WTC11 (cell line): ENCODE results near the gene CAV1. TPM values are rescaled to one million over a fixed set of nuclear protein-coding genes. Genes with fewer than 3 reads are reported as not detected.

Source experiments
- ATAC-seq: fragments of 200-7000 bp; cut with Tn5 transposase; 2 replicates; pipeline ENCODE4 v1.10.0; 2021; ENCODE audit warnings: mild to moderate bottlenecking, moderate library complexity
- CTCF ChIA-PET: fragments of 300-600 bp; sonication (Branson Sonifier 250); formaldehyde crosslinking; loops from one replicate; lab custom pipeline; 2021; ENCODE audit warnings: antibody characterized with exemption; lab: Charles Lee
- POLR2A ChIA-PET: fragments of 350-600 bp; sonication (Branson Sonifier 250); formaldehyde crosslinking; loops from one replicate; lab custom pipeline; 2021; ENCODE audit warnings: antibody characterized with exemption; lab: Charles Lee
- DNase-seq: peaks from one replicate; pipeline ENCODE4 v3.0.0; 2021; ENCODE audit warnings: low spot score
- H3K27ac Mint-ChIP-seq: 2 replicates; pipeline ENCODE4 v1.8.0; 2021; ENCODE audit warnings: mixed read lengths
- H3K27me3 Mint-ChIP-seq: 2 replicates; pipeline ENCODE4 v1.8.0; 2021; ENCODE audit warnings: low read depth, mild to moderate bottlenecking, moderate library complexity, mixed read lengths
- H3K36me3 Mint-ChIP-seq: 2 replicates; pipeline ENCODE4 v1.8.0; 2021; ENCODE audit warnings: mixed read lengths
- H3K4me1 Mint-ChIP-seq: 2 replicates; pipeline ENCODE4 v1.8.0; 2022; ENCODE audit warnings: mixed read lengths
- H3K4me3 Mint-ChIP-seq: 2 replicates; pipeline ENCODE4 v1.8.0; 2021; ENCODE audit warnings: mild to moderate bottlenecking, moderate library complexity, mixed read lengths
- H3K9me3 Mint-ChIP-seq: 2 replicates; pipeline ENCODE4 v1.8.0; 2021; ENCODE audit warnings: mixed read lengths
- ATF2 ChIP-seq: sonication (generic); formaldehyde crosslinking; IDR thresholded peaks from 2 replicates; pipeline ENCODE4 v1.8.1; 2022; ENCODE audit warnings: low read depth, missing genetic modification reagents, borderline replicate concordance
- E2F4 ChIP-seq: sonication (generic); formaldehyde crosslinking; IDR thresholded peaks from 2 replicates; pipeline ENCODE4 v1.8.1; 2022; ENCODE audit warnings: low read depth, mild to moderate bottlenecking, moderate library complexity, missing genetic modification reagents, borderline replicate concordance
- FOXP1 ChIP-seq: sonication (generic); formaldehyde crosslinking; IDR thresholded peaks from 2 replicates; pipeline ENCODE4 v1.8.0; 2022; ENCODE audit warnings: missing genetic modification reagents, mild to moderate bottlenecking, moderate library complexity, borderline replicate concordance
- MLX ChIP-seq: sonication (generic); formaldehyde crosslinking; IDR thresholded peaks from 2 replicates; pipeline ENCODE4 v1.8.1; 2023; ENCODE audit warnings: mild to moderate bottlenecking, missing genetic modification reagents, moderate library complexity
- MYBL2 ChIP-seq: sonication (generic); formaldehyde crosslinking; IDR thresholded peaks from 2 replicates; pipeline ENCODE4 v1.8.1; 2023; ENCODE audit warnings: mild to moderate bottlenecking, moderate library complexity, missing genetic modification reagents
- NFATC4 ChIP-seq: fragments of 250-450 bp; sonication (Bioruptor Pico); IDR thresholded peaks from 2 replicates; pipeline ENCODE4 v1.9.0; 2021; ENCODE audit warnings: mild to moderate bottlenecking
- NFE2L1 ChIP-seq: sonication (generic); formaldehyde crosslinking; IDR thresholded peaks from 2 replicates; pipeline ENCODE4 v1.8.1; 2023; ENCODE audit warnings: missing genetic modification reagents
- NFYB ChIP-seq: sonication (generic); formaldehyde crosslinking; conservative IDR thresholded peaks from 2 replicates; pipeline ENCODE4 v1.8.0; 2022; ENCODE audit warnings: low read depth, missing genetic modification reagents
- OVOL2 ChIP-seq: fragments of 250-450 bp; sonication (Bioruptor Pico); IDR thresholded peaks from 2 replicates; pipeline ENCODE4 v1.9.0; 2021; ENCODE audit warnings: mild to moderate bottlenecking, borderline replicate concordance
- SOX15 ChIP-seq: fragments of 250-450 bp; sonication (Bioruptor Pico); IDR thresholded peaks from 2 replicates; pipeline ENCODE4 v1.9.0; 2021; ENCODE audit warnings: mild to moderate bottlenecking
- TCF7 ChIP-seq: sonication (generic); formaldehyde crosslinking; IDR thresholded peaks from 2 replicates; pipeline ENCODE4 v1.8.0; 2022; ENCODE audit warnings: mild to moderate bottlenecking, low read depth, missing genetic modification reagents, moderate library complexity
- TEAD1 ChIP-seq: sonication (generic); formaldehyde crosslinking; IDR thresholded peaks from 2 replicates; pipeline ENCODE4 v1.8.0; 2022; ENCODE audit warnings: mild to moderate bottlenecking, missing genetic modification reagents
- ZNF396 ChIP-seq: fragments of 250-450 bp; sonication (Bioruptor Pico); IDR thresholded peaks from 2 replicates; pipeline ENCODE4 v1.8.0; 2021; ENCODE audit warnings: mild to moderate bottlenecking, moderate library complexity, borderline replicate concordance
- total RNA-seq: library from RNA; stranded (reverse); gene quantifications from 3 replicates; pipeline ENCODE4 v1.2.3, GENCODE V29; 2021
- TF ChIP-seq, protein P1 (sequence below): fragments of 250-450 bp; sonication (Bioruptor Pico); IDR thresholded peaks from 2 replicates; pipeline ENCODE4 v1.9.0; 2021; ENCODE audit warnings: mild to moderate bottlenecking, borderline replicate concordance
- TF ChIP-seq, protein P2 (sequence below): sonication (generic); formaldehyde crosslinking; IDR thresholded peaks from 2 replicates; pipeline ENCODE4 v1.8.0; 2023; ENCODE audit warnings: missing genetic modification reagents, mild to moderate bottlenecking, borderline replicate concordance
- TF ChIP-seq, protein P3 (sequence below): sonication (generic); formaldehyde crosslinking; IDR thresholded peaks from 2 replicates; pipeline ENCODE4 v1.8.1; 2023; ENCODE audit warnings: mild to moderate bottlenecking, missing genetic modification reagents
- TF ChIP-seq, protein P4 (sequence below): sonication (generic); formaldehyde crosslinking; IDR thresholded peaks from 2 replicates; pipeline ENCODE4 v1.8.1; 2022; ENCODE audit warnings: mild to moderate bottlenecking, moderate library complexity, missing genetic modification reagents
- TF ChIP-seq, protein P5 (sequence below): fragments of 250-450 bp; sonication (Bioruptor Pico); IDR thresholded peaks from 2 replicates; pipeline ENCODE4 v1.9.0; 2021; ENCODE audit warnings: mild to moderate bottlenecking

CAV1 gene
- total RNA-seq, 1 experiment from 2014 or later = 19.7 TPM

GRCh38 chr7:116547347-116547746 lies 22.5 kb downstream of the CAV1 start (continued):
- TF ChIP-seq, protein P1, sequence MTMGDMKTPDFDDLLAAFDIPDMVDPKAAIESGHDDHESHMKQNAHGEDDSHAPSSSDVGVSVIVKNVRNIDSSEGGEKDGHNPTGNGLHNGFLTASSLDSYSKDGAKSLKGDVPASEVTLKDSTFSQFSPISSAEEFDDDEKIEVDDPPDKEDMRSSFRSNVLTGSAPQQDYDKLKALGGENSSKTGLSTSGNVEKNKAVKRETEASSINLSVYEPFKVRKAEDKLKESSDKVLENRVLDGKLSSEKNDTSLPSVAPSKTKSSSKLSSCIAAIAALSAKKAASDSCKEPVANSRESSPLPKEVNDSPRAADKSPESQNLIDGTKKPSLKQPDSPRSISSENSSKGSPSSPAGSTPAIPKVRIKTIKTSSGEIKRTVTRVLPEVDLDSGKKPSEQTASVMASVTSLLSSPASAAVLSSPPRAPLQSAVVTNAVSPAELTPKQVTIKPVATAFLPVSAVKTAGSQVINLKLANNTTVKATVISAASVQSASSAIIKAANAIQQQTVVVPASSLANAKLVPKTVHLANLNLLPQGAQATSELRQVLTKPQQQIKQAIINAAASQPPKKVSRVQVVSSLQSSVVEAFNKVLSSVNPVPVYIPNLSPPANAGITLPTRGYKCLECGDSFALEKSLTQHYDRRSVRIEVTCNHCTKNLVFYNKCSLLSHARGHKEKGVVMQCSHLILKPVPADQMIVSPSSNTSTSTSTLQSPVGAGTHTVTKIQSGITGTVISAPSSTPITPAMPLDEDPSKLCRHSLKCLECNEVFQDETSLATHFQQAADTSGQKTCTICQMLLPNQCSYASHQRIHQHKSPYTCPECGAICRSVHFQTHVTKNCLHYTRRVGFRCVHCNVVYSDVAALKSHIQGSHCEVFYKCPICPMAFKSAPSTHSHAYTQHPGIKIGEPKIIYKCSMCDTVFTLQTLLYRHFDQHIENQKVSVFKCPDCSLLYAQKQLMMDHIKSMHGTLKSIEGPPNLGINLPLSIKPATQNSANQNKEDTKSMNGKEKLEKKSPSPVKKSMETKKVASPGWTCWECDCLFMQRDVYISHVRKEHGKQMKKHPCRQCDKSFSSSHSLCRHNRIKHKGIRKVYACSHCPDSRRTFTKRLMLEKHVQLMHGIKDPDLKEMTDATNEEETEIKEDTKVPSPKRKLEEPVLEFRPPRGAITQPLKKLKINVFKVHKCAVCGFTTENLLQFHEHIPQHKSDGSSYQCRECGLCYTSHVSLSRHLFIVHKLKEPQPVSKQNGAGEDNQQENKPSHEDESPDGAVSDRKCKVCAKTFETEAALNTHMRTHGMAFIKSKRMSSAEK (CRISPR knock-in tag) = no peak
- TF ChIP-seq, protein P2, sequence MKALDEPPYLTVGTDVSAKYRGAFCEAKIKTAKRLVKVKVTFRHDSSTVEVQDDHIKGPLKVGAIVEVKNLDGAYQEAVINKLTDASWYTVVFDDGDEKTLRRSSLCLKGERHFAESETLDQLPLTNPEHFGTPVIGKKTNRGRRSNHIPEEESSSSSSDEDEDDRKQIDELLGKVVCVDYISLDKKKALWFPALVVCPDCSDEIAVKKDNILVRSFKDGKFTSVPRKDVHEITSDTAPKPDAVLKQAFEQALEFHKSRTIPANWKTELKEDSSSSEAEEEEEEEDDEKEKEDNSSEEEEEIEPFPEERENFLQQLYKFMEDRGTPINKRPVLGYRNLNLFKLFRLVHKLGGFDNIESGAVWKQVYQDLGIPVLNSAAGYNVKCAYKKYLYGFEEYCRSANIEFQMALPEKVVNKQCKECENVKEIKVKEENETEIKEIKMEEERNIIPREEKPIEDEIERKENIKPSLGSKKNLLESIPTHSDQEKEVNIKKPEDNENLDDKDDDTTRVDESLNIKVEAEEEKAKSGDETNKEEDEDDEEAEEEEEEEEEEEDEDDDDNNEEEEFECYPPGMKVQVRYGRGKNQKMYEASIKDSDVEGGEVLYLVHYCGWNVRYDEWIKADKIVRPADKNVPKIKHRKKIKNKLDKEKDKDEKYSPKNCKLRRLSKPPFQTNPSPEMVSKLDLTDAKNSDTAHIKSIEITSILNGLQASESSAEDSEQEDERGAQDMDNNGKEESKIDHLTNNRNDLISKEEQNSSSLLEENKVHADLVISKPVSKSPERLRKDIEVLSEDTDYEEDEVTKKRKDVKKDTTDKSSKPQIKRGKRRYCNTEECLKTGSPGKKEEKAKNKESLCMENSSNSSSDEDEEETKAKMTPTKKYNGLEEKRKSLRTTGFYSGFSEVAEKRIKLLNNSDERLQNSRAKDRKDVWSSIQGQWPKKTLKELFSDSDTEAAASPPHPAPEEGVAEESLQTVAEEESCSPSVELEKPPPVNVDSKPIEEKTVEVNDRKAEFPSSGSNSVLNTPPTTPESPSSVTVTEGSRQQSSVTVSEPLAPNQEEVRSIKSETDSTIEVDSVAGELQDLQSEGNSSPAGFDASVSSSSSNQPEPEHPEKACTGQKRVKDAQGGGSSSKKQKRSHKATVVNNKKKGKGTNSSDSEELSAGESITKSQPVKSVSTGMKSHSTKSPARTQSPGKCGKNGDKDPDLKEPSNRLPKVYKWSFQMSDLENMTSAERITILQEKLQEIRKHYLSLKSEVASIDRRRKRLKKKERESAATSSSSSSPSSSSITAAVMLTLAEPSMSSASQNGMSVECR = no peak
- no peak for TF ChIP-seq TEAD1 (CRISPR knock-in tag)
- no peak for TF ChIP-seq MYBL2 (CRISPR knock-in tag)
- no peak for TF ChIP-seq NFATC4 (CRISPR knock-in tag)
- TF ChIP-seq SOX15 (CRISPR knock-in tag) = no peak
- TF ChIP-seq OVOL2 (CRISPR knock-in tag) = no peak
- TF ChIP-seq NFYB (CRISPR knock-in tag) = no peak
- TF ChIP-seq, protein P3, sequence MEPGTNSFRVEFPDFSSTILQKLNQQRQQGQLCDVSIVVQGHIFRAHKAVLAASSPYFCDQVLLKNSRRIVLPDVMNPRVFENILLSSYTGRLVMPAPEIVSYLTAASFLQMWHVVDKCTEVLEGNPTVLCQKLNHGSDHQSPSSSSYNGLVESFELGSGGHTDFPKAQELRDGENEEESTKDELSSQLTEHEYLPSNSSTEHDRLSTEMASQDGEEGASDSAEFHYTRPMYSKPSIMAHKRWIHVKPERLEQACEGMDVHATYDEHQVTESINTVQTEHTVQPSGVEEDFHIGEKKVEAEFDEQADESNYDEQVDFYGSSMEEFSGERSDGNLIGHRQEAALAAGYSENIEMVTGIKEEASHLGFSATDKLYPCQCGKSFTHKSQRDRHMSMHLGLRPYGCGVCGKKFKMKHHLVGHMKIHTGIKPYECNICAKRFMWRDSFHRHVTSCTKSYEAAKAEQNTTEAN (CRISPR knock-in tag) = no peak
- TF ChIP-seq ZNF396 = no peak
- TF ChIP-seq ATF2 (CRISPR knock-in tag) = no peak

DNA sequence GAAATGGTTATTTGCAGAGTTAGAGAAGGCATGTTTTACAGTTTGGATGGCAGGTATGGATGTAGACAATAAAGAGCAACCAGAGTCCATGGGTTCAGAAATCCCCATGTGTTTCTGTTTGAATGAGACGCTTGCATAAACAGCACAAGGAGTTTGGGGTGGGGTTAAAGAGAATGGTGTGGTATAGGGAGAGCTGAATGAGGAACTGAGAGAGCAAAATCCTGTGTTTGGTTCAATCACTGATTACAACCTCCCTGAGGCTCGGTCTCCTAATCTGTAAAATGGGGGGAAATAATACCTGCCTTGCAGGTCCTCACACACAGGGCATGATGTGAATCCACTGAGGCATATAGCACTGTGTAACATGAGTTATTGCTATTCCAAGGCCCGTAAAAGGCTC lies 23.7 kb downstream of the CAV1 start:
- H3K27me3 Mint-ChIP-seq = no peaks in the 10 kb centered on the region
- ATAC-seq = no peak
- no peaks in the 10 kb centered on the region for H3K9me3 Mint-ChIP-seq
- H3K4me3 Mint-ChIP-seq = no peak overlapping the region
- DNase-seq = no peak
- H3K4me1 Mint-ChIP-seq = no peaks in the 10 kb centered on the region
- POLR2A ChIA-PET = no interaction called here
- no peak overlapping the region for H3K27ac Mint-ChIP-seq
- CTCF ChIA-PET = interaction anchor here (2.2 kb wide), 1 partner anchor 22 kb away, joined by 6 read pairs; no protein-coding TSS in a partner anchor
- no peaks in the 10 kb centered on the region for H3K36me3 Mint-ChIP-seq
- no peak for TF ChIP-seq FOXP1 (CRISPR knock-in tag)
- no peak for TF ChIP-seq NFE2L1 (CRISPR knock-in tag)
- TF ChIP-seq, protein P4, sequence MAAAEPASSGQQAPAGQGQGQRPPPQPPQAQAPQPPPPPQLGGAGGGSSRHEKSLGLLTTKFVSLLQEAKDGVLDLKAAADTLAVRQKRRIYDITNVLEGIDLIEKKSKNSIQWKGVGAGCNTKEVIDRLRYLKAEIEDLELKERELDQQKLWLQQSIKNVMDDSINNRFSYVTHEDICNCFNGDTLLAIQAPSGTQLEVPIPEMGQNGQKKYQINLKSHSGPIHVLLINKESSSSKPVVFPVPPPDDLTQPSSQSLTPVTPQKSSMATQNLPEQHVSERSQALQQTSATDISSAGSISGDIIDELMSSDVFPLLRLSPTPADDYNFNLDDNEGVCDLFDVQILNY (CRISPR knock-in tag) = no peak
- TF ChIP-seq, protein P5, sequence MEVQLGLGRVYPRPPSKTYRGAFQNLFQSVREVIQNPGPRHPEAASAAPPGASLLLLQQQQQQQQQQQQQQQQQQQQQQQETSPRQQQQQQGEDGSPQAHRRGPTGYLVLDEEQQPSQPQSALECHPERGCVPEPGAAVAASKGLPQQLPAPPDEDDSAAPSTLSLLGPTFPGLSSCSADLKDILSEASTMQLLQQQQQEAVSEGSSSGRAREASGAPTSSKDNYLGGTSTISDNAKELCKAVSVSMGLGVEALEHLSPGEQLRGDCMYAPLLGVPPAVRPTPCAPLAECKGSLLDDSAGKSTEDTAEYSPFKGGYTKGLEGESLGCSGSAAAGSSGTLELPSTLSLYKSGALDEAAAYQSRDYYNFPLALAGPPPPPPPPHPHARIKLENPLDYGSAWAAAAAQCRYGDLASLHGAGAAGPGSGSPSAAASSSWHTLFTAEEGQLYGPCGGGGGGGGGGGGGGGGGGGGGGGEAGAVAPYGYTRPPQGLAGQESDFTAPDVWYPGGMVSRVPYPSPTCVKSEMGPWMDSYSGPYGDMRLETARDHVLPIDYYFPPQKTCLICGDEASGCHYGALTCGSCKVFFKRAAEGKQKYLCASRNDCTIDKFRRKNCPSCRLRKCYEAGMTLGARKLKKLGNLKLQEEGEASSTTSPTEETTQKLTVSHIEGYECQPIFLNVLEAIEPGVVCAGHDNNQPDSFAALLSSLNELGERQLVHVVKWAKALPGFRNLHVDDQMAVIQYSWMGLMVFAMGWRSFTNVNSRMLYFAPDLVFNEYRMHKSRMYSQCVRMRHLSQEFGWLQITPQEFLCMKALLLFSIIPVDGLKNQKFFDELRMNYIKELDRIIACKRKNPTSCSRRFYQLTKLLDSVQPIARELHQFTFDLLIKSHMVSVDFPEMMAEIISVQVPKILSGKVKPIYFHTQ (CRISPR knock-in tag) = no peak
- TF ChIP-seq E2F4 (CRISPR knock-in tag) = no peak
- TF ChIP-seq TCF7 (CRISPR knock-in tag) = no peak
- TF ChIP-seq MLX (CRISPR knock-in tag) = no peak
